A673 (cell line): ENCODE measurements around the gene HAUS3. TPM values are rescaled to one million over a fixed set of nuclear protein-coding genes. Genes with fewer than 3 reads are reported as not detected.

ENCODE experiments used
- BruUV-seq: library from RNA; stranded (reverse); fragments of 400-500 nt; replicated peaks from 2 replicates; lab custom pipeline; 2021; lab: Mats Ljungman, UMichigan
- CTCF ChIA-PET: fragments of 300-600 bp; sonication (Branson Sonifier 250); formaldehyde crosslinking; loops from one replicate; lab custom pipeline; 2022; ENCODE audit warnings: antibody characterized with exemption; lab: Charles Lee
- POLR2A ChIA-PET: fragments of 300-600 bp; sonication (Branson Sonifier 250); formaldehyde crosslinking; loops from one replicate; lab custom pipeline; 2022; ENCODE audit warnings: antibody characterized with exemption; ENCODE audit not compliant: low non-redundant PET; lab: Charles Lee
- DNase-seq: peaks from one replicate; pipeline ENCODE4 v3.0.0-alpha.2; 2015; ENCODE audit warnings: low spot score
- H3K27ac ChIP-seq: fragments of 200-600 bp; sonication (generic); 2 replicates; pipeline ENCODE4 v1.5.1; 2016; ENCODE audit warnings: mixed run types, low read depth, mild to moderate bottlenecking, mixed read lengths, antibody characterized with exemption, low read length; ENCODE audit not compliant: poor library complexity, severe bottlenecking
- H3K27me3 ChIP-seq: fragments of 200-600 bp; sonication (generic); replicated peaks from 2 replicates; pipeline ENCODE4 v1.6.1; 2017; ENCODE audit warnings: mixed run types, low read depth, mild to moderate bottlenecking, mixed read lengths, antibody characterized with exemption, low read length; ENCODE audit not compliant: insufficient read depth, poor library complexity
- H3K36me3 ChIP-seq: fragments of 200-600 bp; sonication (generic); 2 replicates; pipeline ENCODE4 v1.6.1; 2016; ENCODE audit warnings: mixed run types, mild to moderate bottlenecking, mixed read lengths, antibody characterized with exemption, low read length; ENCODE audit not compliant: insufficient read depth, poor library complexity, severe bottlenecking
- H3K4me1 ChIP-seq: fragments of 200-600 bp; sonication (generic); 2 replicates; pipeline ENCODE4 v1.6.1; 2017; ENCODE audit warnings: mixed run types, mild to moderate bottlenecking, mixed read lengths, antibody characterized with exemption, low read length; ENCODE audit not compliant: insufficient read depth, poor library complexity, severe bottlenecking
- H3K4me3 ChIP-seq: fragments of 200-600 bp; sonication (generic); 2 replicates; pipeline ENCODE4 v1.5.1; 2016; ENCODE audit warnings: low read depth, mixed run types, mild to moderate bottlenecking, mixed read lengths, low read length; ENCODE audit not compliant: poor library complexity, severe bottlenecking
- H3K9me3 ChIP-seq: fragments of 200-600 bp; sonication (generic); 2 replicates; pipeline ENCODE4 v1.6.1; 2016; ENCODE audit warnings: mixed run types, low read depth, mild to moderate bottlenecking, mixed read lengths, antibody characterized with exemption, low read length; ENCODE audit not compliant: poor library complexity, severe bottlenecking
- CTCF ChIP-seq: fragments of 300-800, 200-600 bp; sonication (generic); conservative IDR thresholded peaks from 2 replicates; pipeline ENCODE4 v1.5.1; 2017; ENCODE audit warnings: low read depth, mild to moderate bottlenecking, antibody characterized with exemption, low read length, moderate library complexity, mixed read lengths
- EZH2 ChIP-seq: fragments of 200-600 bp; sonication (generic); IDR thresholded peaks from 2 replicates; pipeline ENCODE4 v1.6.1; 2017; ENCODE audit warnings: borderline replicate concordance, low read depth, mild to moderate bottlenecking, mixed read lengths, antibody characterized with exemption, low read length; ENCODE audit not compliant: poor library complexity, severe bottlenecking
- intact Hi-C: fragments of 100-400 bp; cut with micrococcal nuclease; formaldehyde crosslinking; loops from one replicate; pipeline ENCODE4 v1.10.0; 2022; ENCODE audit not compliant: unreplicated experiment
- total RNA-seq: library from RNA; stranded (reverse); gene quantifications from 2 replicates; pipeline ENCODE4 v1.2.3, GENCODE V29; 2021

Gene HAUS3
- total RNA-seq, 1 experiment from 2014 or later: 27.7 TPM

DNA sequence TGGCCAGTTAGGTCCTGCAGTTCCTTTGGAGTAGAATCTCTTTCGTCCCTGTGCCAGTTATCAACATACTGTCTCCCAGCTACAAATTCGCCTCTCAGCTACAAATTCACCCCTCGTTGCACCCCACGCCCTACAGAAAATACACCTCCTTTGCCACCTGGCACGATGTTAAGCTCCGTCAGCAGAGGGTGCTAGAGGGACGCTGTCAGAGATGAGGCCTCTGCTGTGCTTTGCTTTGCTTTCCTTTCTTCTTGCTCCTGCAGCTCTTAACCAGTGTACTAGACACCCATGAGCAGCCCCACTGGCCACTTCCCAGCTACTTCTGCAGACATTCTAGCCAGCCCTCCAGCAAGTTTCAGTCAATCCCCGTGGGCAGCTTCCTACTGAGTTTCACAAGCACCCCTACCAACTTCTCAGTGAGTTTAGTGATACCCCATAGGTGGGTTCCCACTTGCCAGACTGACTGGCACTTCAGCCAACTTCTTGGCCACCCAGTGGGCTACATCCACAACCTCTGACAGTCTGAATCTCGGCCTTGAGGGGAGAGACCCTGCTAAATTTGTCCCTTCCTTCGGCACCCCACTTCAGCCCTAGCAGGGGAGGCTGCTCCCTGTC is 21.8 kb downstream of the HAUS3 start:
- no TSS peak for BruUV-seq
- H3K27ac ChIP-seq: no peak overlapping the region
- intact Hi-C loops: loop anchor here (1.0 kb wide), 1 partner anchor 221 kb away; no protein-coding TSS in a partner anchor
- TF ChIP-seq EZH2 (no peak), CTCF (peak; percentile 91)
- no peaks in the 10 kb centered on the region for H3K36me3 ChIP-seq
- H3K4me1 ChIP-seq: no peaks in the 10 kb centered on the region
- peak; percentile 75 for DNase-seq
- ChIA-PET CTCF (interaction anchor here (0.5 to 1.1 kb wide), 5 partner anchors 139 to 371 kb away, joined by 3 to 13 read pairs (median 3); no protein-coding TSS in a partner anchor), POLR2A (interaction anchor here (0.5 kb wide), 1 partner anchor 18 kb away, joined by 5 read pairs; no protein-coding TSS in a partner anchor)
- no peak overlapping the region for H3K4me3 ChIP-seq
- no peaks in the 10 kb centered on the region for H3K9me3 ChIP-seq
- no peaks in the 10 kb centered on the region for H3K27me3 ChIP-seq

GRCh38 chr4:2219233-2219760 is 22.6 kb downstream of the HAUS3 start:
- POLR2A ChIA-PET: no interaction called here
- no peaks in the 10 kb centered on the region for H3K36me3 ChIP-seq
- no peaks in the 10 kb centered on the region for H3K27me3 ChIP-seq
- no peak overlapping the region for H3K4me3 ChIP-seq
- TF ChIP-seq CTCF (no peak), EZH2 (no peak)
- no TSS peak for BruUV-seq
- CTCF ChIA-PET: interaction anchor here (1.0 to 1.1 kb wide), 3 partner anchors 182 to 283 kb away, joined by 3 to 13 read pairs (median 3); no protein-coding TSS in a partner anchor
- no peaks in the 10 kb centered on the region for H3K4me1 ChIP-seq
- no peaks in the 10 kb centered on the region for H3K9me3 ChIP-seq
- no peak for DNase-seq
- intact Hi-C loops: loop anchor here (10.0 kb wide), 1 partner anchor 136 kb away; no protein-coding TSS in a partner anchor
- no peak overlapping the region for H3K27ac ChIP-seq

DNA sequence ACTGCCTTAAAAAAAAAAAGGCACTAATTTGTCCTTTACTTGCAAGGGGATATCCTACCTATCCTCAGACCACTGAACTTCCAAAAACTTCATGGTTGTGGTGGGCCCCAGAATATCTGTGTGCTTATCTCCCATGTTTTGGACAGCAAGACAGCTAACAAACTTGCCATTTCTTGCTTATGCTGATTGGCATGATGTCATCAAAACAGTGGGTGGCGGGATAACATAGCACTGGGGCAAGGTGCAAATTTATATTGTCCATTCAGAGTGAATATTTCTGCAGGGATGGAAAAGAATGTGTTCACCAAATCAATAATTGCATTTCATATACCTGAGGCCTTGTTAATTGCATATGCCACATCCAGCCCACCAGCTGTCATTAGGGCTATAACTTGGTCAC is 23.5 kb downstream of the HAUS3 start:
- TF ChIP-seq EZH2 (no peak), CTCF (no peak)
- intact Hi-C loops: loop anchor here (10.0 kb wide), 1 partner anchor 136 kb away; no protein-coding TSS in a partner anchor
- Histone ChIP-seq H3K36me3 (no peaks in the 10 kb centered on the region), H3K4me3 (no peak overlapping the region), H3K27ac (no peak overlapping the region), H3K4me1 (no peaks in the 10 kb centered on the region), H3K27me3 (no peaks in the 10 kb centered on the region), H3K9me3 (no peaks in the 10 kb centered on the region)
- CTCF ChIA-PET: interaction anchor here (0.7 kb wide), 1 partner anchor 1304 kb away, joined by 3 read pairs; no protein-coding TSS in a partner anchor
- POLR2A ChIA-PET: no interaction called here
- BruUV-seq: no TSS peak
- no peak for DNase-seq
